Measurements from ENCODE around the gene VEPH1. TPM values are rescaled to one million over a fixed set of nuclear protein-coding genes. Genes with fewer than 3 reads are reported as not detected.

Gene VEPH1
- polyA plus RNA-seq, 2 of the 4 experiments (the other 2 are of a cell fraction), result 0.04 to 0.16 TPM

- ATAC-seq, result no peak
- ChIA-PET CTCF (interaction anchor here (0.6 kb wide), 2 partner anchors 42 to 629 kb away, joined by 3 read pairs; no protein-coding TSS in a partner anchor), POLR2A (no interaction called here)
- 61% methylated on average over 2 of the region's 2 CpGs for WGBS (ENCODE audit: missing lambda C conversion rate)
- H3K4me3 ChIP-seq, result no peak overlapping the region
- H3K4me2 ChIP-seq, result no peak overlapping the region
- no peak overlapping the region for H3K27ac ChIP-seq
- H3K4me1 ChIP-seq, result no peaks in the 10 kb centered on the region
- no peak for FAIRE-seq
- TF ChIP-seq BHLHE40 (IDR thresholded peaks at IDR 0.05; ENCODE audit: low read depth, low read length) (no peak), EHMT2 (IDR thresholded peaks at IDR 0.05; ENCODE audit: low read depth) (no peak), HOXB5 (CRISPR knock-in tag; IDR thresholded peaks at IDR 0.05) (no peak), ZFP36 (IDR thresholded peaks at IDR 0.05; ENCODE audit: borderline replicate concordance, partially characterized antibody) (no peak), RARB (CRISPR knock-in tag; IDR thresholded peaks at IDR 0.05) (no peak), ATOH8 (CRISPR knock-in tag; IDR thresholded peaks at IDR 0.05; ENCODE audit: low read depth) (no peak), SMC3 (IDR thresholded peaks at IDR 0.05) (no peak), MAZ (IDR thresholded peaks at IDR 0.05; ENCODE audit: borderline replicate concordance, low read depth, low read length) (no peak), HDAC2 (IDR thresholded peaks at IDR 0.05) (no peak), HOXA7 (CRISPR knock-in tag; IDR thresholded peaks at IDR 0.05) (no peak), POLR2AphosphoS2 (conservative IDR thresholded peaks at IDR 0.05; ENCODE audit: low read length) (no peak), CBX8 (IDR thresholded peaks at IDR 0.05) (no peak), RCOR1 (IDR thresholded peaks at IDR 0.05; ENCODE audit: low read depth, low read length) (no peak), CTCF (IDR thresholded peaks at IDR 0.05) (no peak), CEBPB (IDR thresholded peaks at IDR 0.05) (no peak), PBX3 (IDR thresholded peaks at IDR 0.05) (no peak), REST (IDR thresholded peaks at IDR 0.05) (no peak)
- no peaks in the 10 kb centered on the region for H3K9me3 ChIP-seq
- DNase-seq (ENCODE audit: low read depth in 1 of 2, low spot score in 1 of 2), result no peak
Observed at GRCh38 chr3:157529751-157530150, 26.5 kb upstream of the VEPH1 start.

- FAIRE-seq (no peak), ATAC-seq (no peak), DNase-seq (ENCODE audit: low read depth in 1 of 2, low spot score in 1 of 2) (no peak)
- Histone ChIP-seq H3K9me3 (no peaks in the 10 kb centered on the region), H3K4me2 (no peak overlapping the region), H3K4me3 (no peak overlapping the region), H3K4me1 (no peaks in the 10 kb centered on the region), H3K27ac (no peak overlapping the region)
- 59% methylated on average over 2 of the region's 2 CpGs for WGBS (ENCODE audit: missing lambda C conversion rate)
- TF ChIP-seq RCOR1 (IDR thresholded peaks at IDR 0.05; ENCODE audit: low read depth, low read length), result no peak
- no peak for TF ChIP-seq MYC (IDR thresholded peaks at IDR 0.05; ENCODE audit: borderline replicate concordance, low read length)
- no peak for TF ChIP-seq REST (IDR thresholded peaks at IDR 0.05)
- no peak for TF ChIP-seq MAFK (IDR thresholded peaks at IDR 0.05; ENCODE audit: partially characterized antibody)
- TF ChIP-seq RAD21 (conservative IDR thresholded peaks at IDR 0.05 in 1 of 2, IDR thresholded peaks at IDR 0.05 in 1 of 2), result no peak
- TF ChIP-seq SREBF2 (IDR thresholded peaks at IDR 0.05), result no peak
- TF ChIP-seq ZC3H11A (IDR thresholded peaks at IDR 0.05), result no peak
- TF ChIP-seq POLR2A (IDR thresholded peaks at IDR 0.05; ENCODE audit: low read length), result no peak
- no peak for TF ChIP-seq MAX (IDR thresholded peaks at IDR 0.05)
- no peak for TF ChIP-seq CBX2 (IDR thresholded peaks at IDR 0.05; ENCODE audit: borderline replicate concordance, low read depth)
- ChIA-PET CTCF (interaction anchor here (0.6 to 1.1 kb wide), 2 partner anchors 13 to 41 kb away, joined by 3 read pairs; no protein-coding TSS in a partner anchor), POLR2A (no interaction called here)
Observed at GRCh38 chr3:157529085-157529484, 25.9 kb upstream of the VEPH1 start.

Measured in A549 (cell line).